ENCODE results near the gene POLR3F.
"Not testable (repeated sequence)": the region's sequence is repeated elsewhere in the genome, so short reads cannot be mapped to it uniquely, and the experiment has no call there.

POLR3F gene

GRCh38 chr20:18522066-18522465 lies 54.9 kb downstream of the POLR3F start:
- DNase-seq (ENCODE audit: low spot score); H2AFZ ChIP-seq (ENCODE audit: low read length); H2BK15ac ChIP-seq (ENCODE audit: low read length); H2AK5ac ChIP-seq (ENCODE audit: low read depth, low read length); H2BK12ac ChIP-seq (ENCODE audit: low read length); H3K27ac ChIP-seq (replicated peaks; ENCODE audit: low read length); H3K18ac ChIP-seq (ENCODE audit: low read length); H2BK5ac ChIP-seq (ENCODE audit: low read length); H4K8ac ChIP-seq (ENCODE audit: low read depth, low read length); H3K79me1 ChIP-seq (ENCODE audit: low read depth, low read length); H3K4me1 ChIP-seq (ENCODE audit: control insufficient read depth in 2 of 2, insufficient read depth in 1 of 2, low read depth in 1 of 2, low read length in 2 of 2); H2BK120ac ChIP-seq (ENCODE audit: low read depth, low read length); H3K23ac ChIP-seq (ENCODE audit: low read depth, low read length, poor library complexity); H3K14ac ChIP-seq (ENCODE audit: low read length); H3K9ac ChIP-seq (ENCODE audit: low read depth, low read length, poor library complexity); H3K27me3 ChIP-seq (ENCODE audit: control insufficient read depth in 3 of 3, insufficient read depth in 3 of 3, low read depth in 1 of 3, low read length in 3 of 3); H3K4me3 ChIP-seq (ENCODE audit: low read length in 2 of 2); H3K9me3 ChIP-seq (replicated peaks in 1 of 2; ENCODE audit: control insufficient read depth in 2 of 2, insufficient read depth in 1 of 2, low read depth in 1 of 2, low read length in 2 of 2); H3K4me2 ChIP-seq (ENCODE audit: insufficient read depth, low read length, poor library complexity, severe bottlenecking); H4K91ac ChIP-seq (ENCODE audit: low read depth, low read length, poor library complexity); H3K4ac ChIP-seq (ENCODE audit: low read length): not testable (repeated sequence)
- peaks cover 12 to 47% of the 10 kb centered on the region in 2 donors for H3K36me3 ChIP-seq (replicated peaks in 1 of 2; ENCODE audit: control insufficient read depth in 2 of 2, insufficient read depth in 2 of 2, low read length in 2 of 2)
- WGBS, 2 donors (ENCODE audit: extremely low coverage in 2 of 2, insufficient read length in 2 of 2, insufficient replicate concordance in 1 of 2): no CpG with 5 or more reads among the region's 9 CpGs

- WGBS, 2 donors (ENCODE audit: extremely low coverage in 2 of 2, insufficient read length in 2 of 2, insufficient replicate concordance in 1 of 2): no CpG with 5 or more reads among the region's 2 CpGs
- H2AFZ ChIP-seq (ENCODE audit: low read length): no peak overlapping the region
- H3K4me2 ChIP-seq (ENCODE audit: insufficient read depth, low read length, poor library complexity, severe bottlenecking): no peak overlapping the region
- H2BK15ac ChIP-seq (ENCODE audit: low read length): no peak overlapping the region
- no peaks in the 10 kb centered on the region for H3K9me3 ChIP-seq (replicated peaks in 1 of 2; ENCODE audit: control insufficient read depth in 2 of 2, insufficient read depth in 1 of 2, low read depth in 1 of 2, low read length in 2 of 2)
- H3K4me1 ChIP-seq (ENCODE audit: control insufficient read depth in 2 of 2, insufficient read depth in 1 of 2, low read depth in 1 of 2, low read length in 2 of 2): no peaks in the 10 kb centered on the region
- no peak overlapping the region for H3K23ac ChIP-seq (ENCODE audit: low read depth, low read length, poor library complexity)
- no peak overlapping the region for H2BK120ac ChIP-seq (ENCODE audit: low read depth, low read length)
- no peak overlapping the region for H3K4ac ChIP-seq (ENCODE audit: low read length)
- H3K14ac ChIP-seq (ENCODE audit: low read length): no peak overlapping the region
- no peak overlapping the region for H2BK12ac ChIP-seq (ENCODE audit: low read length)
- H3K27ac ChIP-seq (replicated peaks; ENCODE audit: low read length): no peak overlapping the region
- H4K8ac ChIP-seq (ENCODE audit: low read depth, low read length): no peak overlapping the region
- H3K4me3 ChIP-seq (ENCODE audit: low read length in 2 of 2): no peak overlapping the region
- no peaks in the 10 kb centered on the region for H3K27me3 ChIP-seq (ENCODE audit: control insufficient read depth in 3 of 3, insufficient read depth in 3 of 3, low read depth in 1 of 3, low read length in 3 of 3)
- no peak overlapping the region for H2AK5ac ChIP-seq (ENCODE audit: low read depth, low read length)
- H3K18ac ChIP-seq (ENCODE audit: low read length): no peak overlapping the region
- DNase-seq (ENCODE audit: low spot score): no peak
- H3K9ac ChIP-seq (ENCODE audit: low read depth, low read length, poor library complexity): no peak overlapping the region
- no peak overlapping the region for H2BK5ac ChIP-seq (ENCODE audit: low read length)
- no peak overlapping the region for H4K91ac ChIP-seq (ENCODE audit: low read depth, low read length, poor library complexity)
- peaks cover 16 to 54% of the 10 kb centered on the region in 2 donors for H3K36me3 ChIP-seq (replicated peaks in 1 of 2; ENCODE audit: control insufficient read depth in 2 of 2, insufficient read depth in 2 of 2, low read length in 2 of 2)
- no peaks in the 10 kb centered on the region for H3K79me1 ChIP-seq (ENCODE audit: low read depth, low read length)
Measured at GRCh38 chr20:18523066-18523465, 55.9 kb downstream of the POLR3F start.

- H3K9me3 ChIP-seq (replicated peaks in 1 of 2; ENCODE audit: control insufficient read depth in 2 of 2, insufficient read depth in 1 of 2, low read depth in 1 of 2, low read length in 2 of 2): peaks cover 0 to 2% of the 10 kb centered on the region in 2 donors
- H2BK12ac ChIP-seq (ENCODE audit: low read length): no peak overlapping the region
- H2BK120ac ChIP-seq (ENCODE audit: low read depth, low read length): no peak overlapping the region
- no peak overlapping the region for H4K8ac ChIP-seq (ENCODE audit: low read depth, low read length)
- no peak overlapping the region for H3K9ac ChIP-seq (ENCODE audit: low read depth, low read length, poor library complexity)
- H2AFZ ChIP-seq (ENCODE audit: low read length): no peak overlapping the region
- H2BK15ac ChIP-seq (ENCODE audit: low read length): no peak overlapping the region
- no peaks in the 10 kb centered on the region for H3K79me1 ChIP-seq (ENCODE audit: low read depth, low read length)
- no peaks in the 10 kb centered on the region for H3K27me3 ChIP-seq (ENCODE audit: control insufficient read depth in 3 of 3, insufficient read depth in 3 of 3, low read depth in 1 of 3, low read length in 3 of 3)
- H2AK5ac ChIP-seq (ENCODE audit: low read depth, low read length): no peak overlapping the region
- no peak overlapping the region for H3K18ac ChIP-seq (ENCODE audit: low read length)
- no peak overlapping the region for H3K14ac ChIP-seq (ENCODE audit: low read length)
- peaks cover 23 to 70% of the 10 kb centered on the region in 2 donors for H3K36me3 ChIP-seq (replicated peaks in 1 of 2; ENCODE audit: control insufficient read depth in 2 of 2, insufficient read depth in 2 of 2, low read length in 2 of 2)
- DNase-seq (ENCODE audit: low spot score): no peak
- no peak overlapping the region for H3K4ac ChIP-seq (ENCODE audit: low read length)
- H3K4me2 ChIP-seq (ENCODE audit: insufficient read depth, low read length, poor library complexity, severe bottlenecking): no peak overlapping the region
- no CpG with 5 or more reads among the region's 1 CpG for WGBS, 2 donors (ENCODE audit: extremely low coverage in 2 of 2, insufficient read length in 2 of 2, insufficient replicate concordance in 1 of 2)
- H3K4me1 ChIP-seq (ENCODE audit: control insufficient read depth in 2 of 2, insufficient read depth in 1 of 2, low read depth in 1 of 2, low read length in 2 of 2): no peaks in the 10 kb centered on the region
- H2BK5ac ChIP-seq (ENCODE audit: low read length): no peak overlapping the region
- no peak overlapping the region for H4K91ac ChIP-seq (ENCODE audit: low read depth, low read length, poor library complexity)
- no peak overlapping the region for H3K23ac ChIP-seq (ENCODE audit: low read depth, low read length, poor library complexity)
- no peak overlapping the region for H3K4me3 ChIP-seq (ENCODE audit: low read length in 2 of 2)
- H3K27ac ChIP-seq (replicated peaks; ENCODE audit: low read length): no peak overlapping the region
Measured at GRCh38 chr20:18524646-18525045, 57.5 kb downstream of the POLR3F start.

- not testable (repeated sequence) for H3K4me1 ChIP-seq (ENCODE audit: control insufficient read depth in 2 of 2, insufficient read depth in 1 of 2, low read depth in 1 of 2, low read length in 2 of 2); H3K9ac ChIP-seq (ENCODE audit: low read depth, low read length, poor library complexity); H3K14ac ChIP-seq (ENCODE audit: low read length); H3K4me3 ChIP-seq (ENCODE audit: low read length in 2 of 2); H3K9me3 ChIP-seq (replicated peaks in 1 of 2; ENCODE audit: control insufficient read depth in 2 of 2, insufficient read depth in 1 of 2, low read depth in 1 of 2, low read length in 2 of 2); DNase-seq (ENCODE audit: low spot score); H3K27ac ChIP-seq (replicated peaks; ENCODE audit: low read length); H3K4me2 ChIP-seq (ENCODE audit: insufficient read depth, low read length, poor library complexity, severe bottlenecking); H2BK5ac ChIP-seq (ENCODE audit: low read length); H2BK12ac ChIP-seq (ENCODE audit: low read length); H2AFZ ChIP-seq (ENCODE audit: low read length); H3K23ac ChIP-seq (ENCODE audit: low read depth, low read length, poor library complexity); H3K27me3 ChIP-seq (ENCODE audit: control insufficient read depth in 3 of 3, insufficient read depth in 3 of 3, low read depth in 1 of 3, low read length in 3 of 3); H3K18ac ChIP-seq (ENCODE audit: low read length); H2BK15ac ChIP-seq (ENCODE audit: low read length); H3K4ac ChIP-seq (ENCODE audit: low read length); H4K8ac ChIP-seq (ENCODE audit: low read depth, low read length); H2AK5ac ChIP-seq (ENCODE audit: low read depth, low read length); H3K79me1 ChIP-seq (ENCODE audit: low read depth, low read length); H4K91ac ChIP-seq (ENCODE audit: low read depth, low read length, poor library complexity); H2BK120ac ChIP-seq (ENCODE audit: low read depth, low read length)
- peaks cover 31 to 83% of the 10 kb centered on the region in 2 donors for H3K36me3 ChIP-seq (replicated peaks in 1 of 2; ENCODE audit: control insufficient read depth in 2 of 2, insufficient read depth in 2 of 2, low read length in 2 of 2)
- no CpG with 5 or more reads among the region's 14 CpGs for WGBS, 2 donors (ENCODE audit: extremely low coverage in 2 of 2, insufficient read length in 2 of 2, insufficient replicate concordance in 1 of 2)
Measured at GRCh38 chr20:18526761-18527160, 59.6 kb downstream of the POLR3F start.

All from neuronal stem cell (in vitro differentiated cells).